SK-N-SH (cell line): ENCODE measurements around the gene GUCA1A. TPM values are rescaled to one million over a fixed set of nuclear protein-coding genes. Genes with fewer than 3 reads are reported as not detected.

ENCODE experiments used
- CTCF ChIA-PET: fragments of 300-600, 350-600 bp; formaldehyde crosslinking; extraction: SDS; loops from one replicate; lab custom pipeline; 2021; lab: Yijun Ruan, JAX
- POLR2A ChIA-PET: fragments of 350-600 bp; sonication (Branson Sonifier 250); formaldehyde crosslinking; extraction: SDS; loops from one replicate; lab custom pipeline; 2020; ENCODE audit warnings: antibody characterized with exemption, inconsistent platforms; lab: Yijun Ruan, JAX
- DNase-seq: peaks from one replicate; pipeline ENCODE4 v3.0.0; 2012
- H2AFZ ChIP-seq: fragments of 200-600 bp; sonication (generic); 2 replicates; pipeline ENCODE4 v1.8.1; 2016; ENCODE audit warnings: antibody characterized with exemption, mild to moderate bottlenecking, low read depth
- H3F3A ChIP-seq: fragments of 200-600 bp; sonication (generic); replicated peaks from 2 replicates; pipeline ENCODE3; 2016; ENCODE audit warnings: antibody characterized with exemption, mild to moderate bottlenecking; ENCODE audit not compliant: insufficient read depth
- H3K27ac ChIP-seq, 2 experiments: fragments of 200-500 bp in 1 of 2; fragments of 200-600 bp in 1 of 2; sonication (Bioruptor generic) in 1 of 2; sonication (generic), shearing (Covaris generic) in 1 of 2; 2 replicates each; pipeline versions ENCODE4 v1.5.1 to v1.6.1; 2014 to 2016; ENCODE audit warnings: low read depth in 2 of 2, inconsistent platforms in 1 of 2, low read length in 1 of 2, mild to moderate bottlenecking in 1 of 2, mixed read lengths in 1 of 2
- H3K27me3 ChIP-seq: fragments of 200-600 bp; sonication (generic), shearing (Covaris generic); 2 replicates; pipeline ENCODE4 v1.6.1; 2016; ENCODE audit warnings: mixed run types; ENCODE audit not compliant: insufficient read depth
- H3K36me3 ChIP-seq, 2 experiments: fragments of 200-500 bp in 1 of 2; fragments of 200-600 bp in 1 of 2; sonication (Bioruptor generic) in 1 of 2; sonication (generic) in 1 of 2; replicated peaks in 1 of 2; 2 replicates each; pipeline versions ENCODE3 to v1.5.1; 2014 to 2016; ENCODE audit warnings: low read length in 1 of 2, mild to moderate bottlenecking in 1 of 2; ENCODE audit not compliant: insufficient read depth in 2 of 2, control insufficient read depth in 1 of 2
- H3K4me1 ChIP-seq, 2 experiments: fragments of 200-500 bp in 1 of 2; fragments of 200-600 bp in 1 of 2; sonication (Bioruptor generic) in 1 of 2; sonication (generic), shearing (Covaris generic) in 1 of 2; 2 replicates each; pipeline versions ENCODE4 v1.5.1 to v1.6.1; 2014 to 2016; ENCODE audit warnings: low read depth in 1 of 2, low read length in 1 of 2, mixed run types in 1 of 2; ENCODE audit not compliant: insufficient read depth in 2 of 2, control insufficient read depth in 1 of 2
- H3K4me2 ChIP-seq: fragments of 200-600 bp; sonication (generic), shearing (Covaris generic); 2 replicates; pipeline ENCODE4 v1.6.1; 2017; ENCODE audit warnings: mixed run types
- H3K4me3 ChIP-seq, 2 experiments: fragments of 200-500 bp in 1 of 2; fragments of 200-600 bp in 1 of 2; sonication (Bioruptor generic) in 1 of 2; sonication (generic), shearing (Covaris generic) in 1 of 2; 2 replicates each; pipeline versions ENCODE4 v1.5.1 to v1.8.1; 2014 to 2016; ENCODE audit warnings: low read depth in 2 of 2, inconsistent platforms in 1 of 2, low read length in 1 of 2, mild to moderate bottlenecking in 1 of 2, mixed read lengths in 1 of 2, moderate library complexity in 1 of 2
- H3K79me2 ChIP-seq: fragments of 200-600 bp; sonication (generic); 2 replicates; pipeline ENCODE4 v1.8.1; 2017; ENCODE audit warnings: mild to moderate bottlenecking; ENCODE audit not compliant: insufficient read depth
- H3K9ac ChIP-seq: fragments of 200-600 bp; sonication (generic); 2 replicates; pipeline ENCODE4 v1.6.1; 2017; ENCODE audit warnings: mixed run types
- H3K9me2 ChIP-seq: fragments of 200-600 bp; sonication (generic); 2 replicates; pipeline ENCODE4 v1.6.1; 2017; ENCODE audit warnings: mixed run types
- H3K9me3 ChIP-seq: fragments of 200-600 bp; sonication (generic); 2 replicates; pipeline ENCODE4 v1.6.1; 2017; ENCODE audit warnings: mixed run types, mild to moderate bottlenecking, moderate library complexity
- H4K20me1 ChIP-seq: fragments of 200-600 bp; sonication (generic); 2 replicates; pipeline ENCODE4 v1.6.1; 2017; ENCODE audit warnings: mild to moderate bottlenecking, mixed run types; ENCODE audit not compliant: insufficient read depth
- ELF1 ChIP-seq: IDR thresholded peaks from 2 replicates; pipeline ENCODE4 v1.4.0; 2012
- JUND ChIP-seq: IDR thresholded peaks from 2 replicates; pipeline ENCODE4 v1.4.0; 2012
- MEF2A ChIP-seq: IDR thresholded peaks from 2 replicates; pipeline ENCODE4 v1.4.0; 2012; ENCODE audit warnings: low read depth, borderline replicate concordance
- MXI1 ChIP-seq: IDR thresholded peaks from 2 replicates; pipeline ENCODE4 v1.6.1; 2012; ENCODE audit warnings: mild to moderate bottlenecking, low read depth, low read length, improper control_type of control experiment
- POLR2AphosphoS5 ChIP-seq: IDR thresholded peaks from 2 replicates; pipeline ENCODE4 v1.6.1; 2012; ENCODE audit warnings: low read depth, low read length
- RFX5 ChIP-seq: IDR thresholded peaks from 2 replicates; pipeline ENCODE4 v1.6.1; 2012; ENCODE audit warnings: mild to moderate bottlenecking, improper control_type of control experiment, low read length
- RXRA ChIP-seq: IDR thresholded peaks from 2 replicates; pipeline ENCODE4 v1.4.0; 2012; ENCODE audit warnings: low read depth, mild to moderate bottlenecking, borderline replicate concordance
- SIN3A ChIP-seq: IDR thresholded peaks from 2 replicates; pipeline ENCODE4 v1.6.1; 2012; ENCODE audit warnings: low read depth, mild to moderate bottlenecking, low read length, moderate library complexity, borderline replicate concordance
- TAF1 ChIP-seq: IDR thresholded peaks from 2 replicates; pipeline ENCODE4 v1.6.1; 2012; ENCODE audit warnings: low read depth, mild to moderate bottlenecking, low read length, moderate library complexity, borderline replicate concordance
- YY1 ChIP-seq: IDR thresholded peaks from 2 replicates; pipeline ENCODE4 v1.4.0; 2012; ENCODE audit warnings: low read depth, mild to moderate bottlenecking
- WGBS: methylation state at CpG from one replicate; pipeline ENCODE4 v1.1.6; 2017; ENCODE audit warnings: low lambda C conversion rate; 5-methylcytosine and 5-hydroxymethylcytosine counted together
- polyA plus RNA-seq, 3 experiments: library from polyadenylated mRNA; depleted of rRNA; stranded (reverse); fragments of >200 nt; gene quantifications; 2 replicates each; pipeline ENCODE4 v1.2.3, GENCODE V29; 2012
- TF ChIP-seq, protein P1 (sequence below): IDR thresholded peaks from 2 replicates; pipeline ENCODE4 v1.4.0; 2012; ENCODE audit warnings: low read depth
- TF ChIP-seq, protein P2 (sequence below): IDR thresholded peaks from 2 replicates; pipeline ENCODE4 v1.4.0; 2012; ENCODE audit warnings: low read depth, borderline replicate concordance
- TF ChIP-seq, protein P3 (sequence below): fragments of 150-350 bp; IDR thresholded peaks from 2 replicates; pipeline ENCODE4 v1.6.1; 2016; ENCODE audit warnings: mild to moderate bottlenecking, low read depth, low read length
- TF ChIP-seq, protein P4 (sequence below): IDR thresholded peaks from 2 replicates; pipeline ENCODE4 v1.6.1; 2012; ENCODE audit warnings: mild to moderate bottlenecking, low read depth, low read length, moderate library complexity
- TF ChIP-seq, protein P5 (sequence below): IDR thresholded peaks from 2 replicates; pipeline ENCODE4; 2012

Gene GUCA1A
- polyA plus RNA-seq, 1 of the 3 experiments (the other 2 are of a cell fraction), result 0.77 TPM

DNA sequence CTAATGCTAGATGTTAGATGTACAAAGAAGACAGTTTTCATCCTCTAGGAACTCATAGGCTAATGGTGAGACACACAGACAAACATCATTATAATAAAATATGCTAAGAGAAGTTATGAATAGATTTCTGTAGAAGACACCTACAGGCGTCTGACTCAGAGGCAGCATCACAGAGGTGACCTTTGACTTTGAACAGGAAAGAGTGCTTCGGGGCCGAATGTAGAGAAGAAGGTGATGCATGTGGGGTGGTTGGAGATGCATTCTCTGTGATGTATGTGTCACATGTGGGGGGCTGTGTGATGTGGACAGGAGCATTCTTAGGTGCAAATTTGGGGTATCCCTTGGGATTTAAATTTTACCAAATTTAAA is 6.8 kb downstream of the GUCA1A start:
- Histone ChIP-seq H3K9me3 (no peaks in the 10 kb centered on the region), H3K4me1 (peaks cover 0 to 13% of the 10 kb centered on the region in 2 experiments; a peak in 1 of 4 replicates), H3K36me3 (no peaks in the 10 kb centered on the region), H3K9me2 (no peaks in the 10 kb centered on the region), H3K79me2 (no peaks in the 10 kb centered on the region), H3K27ac (no peak overlapping the region), H2AFZ (no peak overlapping the region), H3K27me3 (no peaks in the 10 kb centered on the region), H3K4me3 (no peak overlapping the region), H4K20me1 (no peaks in the 10 kb centered on the region), H3K9ac (no peak overlapping the region), H3F3A (peaks cover 6% of the 10 kb centered on the region), H3K4me2 (no peak overlapping the region)
- TF ChIP-seq, protein P1, sequence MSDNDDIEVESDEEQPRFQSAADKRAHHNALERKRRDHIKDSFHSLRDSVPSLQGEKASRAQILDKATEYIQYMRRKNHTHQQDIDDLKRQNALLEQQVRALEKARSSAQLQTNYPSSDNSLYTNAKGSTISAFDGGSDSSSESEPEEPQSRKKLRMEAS, result no peak
- TF ChIP-seq YY1, result no peak
- TF ChIP-seq RXRA, result no peak
- TF ChIP-seq ELF1, result no peak
- no peak for TF ChIP-seq JUND
- TF ChIP-seq MXI1, result no peak
- TF ChIP-seq TAF1, result no peak
- TF ChIP-seq, protein P2, sequence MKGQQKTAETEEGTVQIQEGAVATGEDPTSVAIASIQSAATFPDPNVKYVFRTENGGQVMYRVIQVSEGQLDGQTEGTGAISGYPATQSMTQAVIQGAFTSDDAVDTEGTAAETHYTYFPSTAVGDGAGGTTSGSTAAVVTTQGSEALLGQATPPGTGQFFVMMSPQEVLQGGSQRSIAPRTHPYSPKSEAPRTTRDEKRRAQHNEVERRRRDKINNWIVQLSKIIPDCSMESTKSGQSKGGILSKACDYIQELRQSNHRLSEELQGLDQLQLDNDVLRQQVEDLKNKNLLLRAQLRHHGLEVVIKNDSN, result no peak
- TF ChIP-seq, protein P3, sequence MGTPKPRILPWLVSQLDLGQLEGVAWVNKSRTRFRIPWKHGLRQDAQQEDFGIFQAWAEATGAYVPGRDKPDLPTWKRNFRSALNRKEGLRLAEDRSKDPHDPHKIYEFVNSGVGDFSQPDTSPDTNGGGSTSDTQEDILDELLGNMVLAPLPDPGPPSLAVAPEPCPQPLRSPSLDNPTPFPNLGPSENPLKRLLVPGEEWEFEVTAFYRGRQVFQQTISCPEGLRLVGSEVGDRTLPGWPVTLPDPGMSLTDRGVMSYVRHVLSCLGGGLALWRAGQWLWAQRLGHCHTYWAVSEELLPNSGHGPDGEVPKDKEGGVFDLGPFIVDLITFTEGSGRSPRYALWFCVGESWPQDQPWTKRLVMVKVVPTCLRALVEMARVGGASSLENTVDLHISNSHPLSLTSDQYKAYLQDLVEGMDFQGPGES, result no peak
- TF ChIP-seq, protein P4, sequence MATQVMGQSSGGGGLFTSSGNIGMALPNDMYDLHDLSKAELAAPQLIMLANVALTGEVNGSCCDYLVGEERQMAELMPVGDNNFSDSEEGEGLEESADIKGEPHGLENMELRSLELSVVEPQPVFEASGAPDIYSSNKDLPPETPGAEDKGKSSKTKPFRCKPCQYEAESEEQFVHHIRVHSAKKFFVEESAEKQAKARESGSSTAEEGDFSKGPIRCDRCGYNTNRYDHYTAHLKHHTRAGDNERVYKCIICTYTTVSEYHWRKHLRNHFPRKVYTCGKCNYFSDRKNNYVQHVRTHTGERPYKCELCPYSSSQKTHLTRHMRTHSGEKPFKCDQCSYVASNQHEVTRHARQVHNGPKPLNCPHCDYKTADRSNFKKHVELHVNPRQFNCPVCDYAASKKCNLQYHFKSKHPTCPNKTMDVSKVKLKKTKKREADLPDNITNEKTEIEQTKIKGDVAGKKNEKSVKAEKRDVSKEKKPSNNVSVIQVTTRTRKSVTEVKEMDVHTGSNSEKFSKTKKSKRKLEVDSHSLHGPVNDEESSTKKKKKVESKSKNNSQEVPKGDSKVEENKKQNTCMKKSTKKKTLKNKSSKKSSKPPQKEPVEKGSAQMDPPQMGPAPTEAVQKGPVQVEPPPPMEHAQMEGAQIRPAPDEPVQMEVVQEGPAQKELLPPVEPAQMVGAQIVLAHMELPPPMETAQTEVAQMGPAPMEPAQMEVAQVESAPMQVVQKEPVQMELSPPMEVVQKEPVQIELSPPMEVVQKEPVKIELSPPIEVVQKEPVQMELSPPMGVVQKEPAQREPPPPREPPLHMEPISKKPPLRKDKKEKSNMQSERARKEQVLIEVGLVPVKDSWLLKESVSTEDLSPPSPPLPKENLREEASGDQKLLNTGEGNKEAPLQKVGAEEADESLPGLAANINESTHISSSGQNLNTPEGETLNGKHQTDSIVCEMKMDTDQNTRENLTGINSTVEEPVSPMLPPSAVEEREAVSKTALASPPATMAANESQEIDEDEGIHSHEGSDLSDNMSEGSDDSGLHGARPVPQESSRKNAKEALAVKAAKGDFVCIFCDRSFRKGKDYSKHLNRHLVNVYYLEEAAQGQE, result no peak
- no peak for TF ChIP-seq POLR2AphosphoS5
- no peak for DNase-seq
- ChIA-PET POLR2A (no interaction called here), CTCF (interaction anchor here (0.8 to 4.4 kb wide), 4 partner anchors 34 to 368 kb away, joined by 3 to 15 read pairs (median 8); no protein-coding TSS in a partner anchor)
- WGBS, result 73% methylated on average over 3 of the region's 3 CpGs

DNA sequence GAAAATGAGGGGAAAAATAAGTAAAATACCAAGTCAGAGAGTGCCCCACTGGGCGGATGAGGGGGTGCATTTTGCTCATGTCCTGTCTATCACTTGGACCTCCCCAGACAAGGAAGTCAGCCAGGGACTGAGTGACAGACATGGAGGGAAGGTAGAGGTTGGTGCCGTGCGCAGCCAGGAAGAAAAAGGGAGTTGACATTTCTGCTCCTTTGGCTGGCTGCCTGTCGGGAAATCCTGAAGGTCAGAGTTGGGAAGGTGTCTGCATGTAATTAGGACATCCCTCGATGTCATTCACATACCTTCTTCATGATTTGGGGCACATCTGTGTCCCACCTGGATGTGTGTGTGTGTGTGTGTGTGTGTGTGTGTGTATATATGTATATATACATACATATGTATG is 8.9 kb downstream of the GUCA1A start:
- no peak for DNase-seq
- H3F3A ChIP-seq, result peaks cover 6% of the 10 kb centered on the region
- H3K9ac ChIP-seq, result no peak overlapping the region
- H3K4me2 ChIP-seq, result no peak overlapping the region
- H3K9me3 ChIP-seq, result no peaks in the 10 kb centered on the region
- H3K27me3 ChIP-seq, result no peaks in the 10 kb centered on the region
- CTCF ChIA-PET, result interaction anchor here (1.5 to 4.4 kb wide), 2 partner anchors 350 to 366 kb away, joined by 4 to 15 read pairs; no protein-coding TSS in a partner anchor
- 76% methylated on average over 5 of the region's 5 CpGs for WGBS
- H3K79me2 ChIP-seq, result no peaks in the 10 kb centered on the region
- no peak overlapping the region for H3K27ac ChIP-seq
- peaks cover 0 to 13% of the 10 kb centered on the region in 2 experiments; a peak in 1 of 4 replicates for H3K4me1 ChIP-seq
- H2AFZ ChIP-seq, result no peak overlapping the region
- H3K9me2 ChIP-seq, result no peaks in the 10 kb centered on the region
- no peak for TF ChIP-seq RXRA
- TF ChIP-seq, protein P5, sequence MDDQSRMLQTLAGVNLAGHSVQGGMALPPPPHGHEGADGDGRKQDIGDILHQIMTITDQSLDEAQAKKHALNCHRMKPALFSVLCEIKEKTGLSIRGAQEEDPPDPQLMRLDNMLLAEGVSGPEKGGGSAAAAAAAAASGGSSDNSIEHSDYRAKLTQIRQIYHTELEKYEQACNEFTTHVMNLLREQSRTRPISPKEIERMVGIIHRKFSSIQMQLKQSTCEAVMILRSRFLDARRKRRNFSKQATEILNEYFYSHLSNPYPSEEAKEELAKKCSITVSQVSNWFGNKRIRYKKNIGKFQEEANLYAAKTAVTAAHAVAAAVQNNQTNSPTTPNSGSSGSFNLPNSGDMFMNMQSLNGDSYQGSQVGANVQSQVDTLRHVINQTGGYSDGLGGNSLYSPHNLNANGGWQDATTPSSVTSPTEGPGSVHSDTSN, result no peak
- TF ChIP-seq SIN3A, result no peak
- TF ChIP-seq, protein P3, result no peak
- TF ChIP-seq MEF2A, result no peak
- no peak for TF ChIP-seq ELF1
- no peak for TF ChIP-seq RFX5
- TF ChIP-seq, protein P2, result no peak
- TF ChIP-seq, all 33 proteins: peak for 0
- Histone ChIP-seq H4K20me1 (no peaks in the 10 kb centered on the region), H3K4me3 (no peak overlapping the region), H3K36me3 (no peaks in the 10 kb centered on the region)
- POLR2A ChIA-PET, result no interaction called here
